Neural cell (in vitro differentiated cells): ENCODE data around the gene HDAC3. TPM values are rescaled to one million over a fixed set of nuclear protein-coding genes. Genes with fewer than 3 reads are reported as not detected.

Source experiments
- H2AFZ ChIP-seq: fragments of 200-600, 300-800 bp; sonication (generic), shearing (Covaris generic); 2 replicates; pipeline ENCODE4 v1.6.0; 2014; ENCODE audit warnings: low read depth, mild to moderate bottlenecking, antibody characterized with exemption, low read length, moderate library complexity
- H3F3A ChIP-seq: fragments of 200-600 bp; shearing (Covaris generic); 2 replicates; pipeline ENCODE4 v1.6.1; 2016; ENCODE audit warnings: mild to moderate bottlenecking, moderate library complexity, mixed read lengths, antibody characterized with exemption, low read length; ENCODE audit not compliant: insufficient read depth, poor library complexity, severe bottlenecking
- H3K27ac ChIP-seq: fragments of 200-600, 300-800 bp; sonication (generic), shearing (Covaris generic); 2 replicates; pipeline ENCODE4 v1.5.1; 2014; ENCODE audit warnings: mild to moderate bottlenecking, low read length, moderate library complexity
- H3K27me3 ChIP-seq: fragments of 300-800, 200-600 bp; sonication (generic), shearing (Covaris generic); 2 replicates; pipeline ENCODE4 v1.6.0; 2014; ENCODE audit warnings: mild to moderate bottlenecking, low read depth, low read length, moderate library complexity; ENCODE audit not compliant: insufficient read depth
- H3K36me3 ChIP-seq: fragments of 300-800, 200-600 bp; sonication (generic), shearing (Covaris generic); 2 replicates; pipeline ENCODE4 v1.5.1; 2014; ENCODE audit warnings: mild to moderate bottlenecking, antibody characterized with exemption, low read length, moderate library complexity; ENCODE audit not compliant: insufficient read depth
- H3K4me2 ChIP-seq: fragments of 300-800, 200-600 bp; sonication (generic), shearing (Covaris generic); 2 replicates; pipeline ENCODE4 v1.6.0; 2014; ENCODE audit warnings: mild to moderate bottlenecking, low read length
- H3K4me3 ChIP-seq: fragments of 300-800, 200-600 bp; sonication (generic), shearing (Covaris generic); 2 replicates; pipeline ENCODE4 v1.5.1; 2014; ENCODE audit warnings: mild to moderate bottlenecking, low read length, moderate library complexity
- H3K79me2 ChIP-seq: fragments of 200-600 bp; shearing (Covaris generic); replicated peaks from 2 replicates; pipeline ENCODE4 v1.6.0; 2014; ENCODE audit warnings: mild to moderate bottlenecking, low read length, moderate library complexity; ENCODE audit not compliant: insufficient read depth
- H3K9ac ChIP-seq: fragments of 300-800, 200-600 bp; sonication (generic), shearing (Covaris generic); 2 replicates; pipeline ENCODE4 v1.6.1; 2016; ENCODE audit warnings: mild to moderate bottlenecking, low read length, mixed read lengths
- H3K9me2 ChIP-seq: fragments of 200-600 bp; shearing (Covaris generic); 2 replicates; pipeline ENCODE4 v1.6.1; 2016; ENCODE audit warnings: mild to moderate bottlenecking, low read length, mixed read lengths; ENCODE audit not compliant: insufficient read depth
- H3K9me3 ChIP-seq: fragments of 200-600, 300-800 bp; sonication (generic), shearing (Covaris generic); 2 replicates; pipeline ENCODE4 v1.6.1; 2016; ENCODE audit warnings: mild to moderate bottlenecking, mixed run types, low read length, moderate library complexity, mixed read lengths
- H4K20me1 ChIP-seq: fragments of 200-600 bp; shearing (Covaris generic); 2 replicates; pipeline ENCODE4 v1.6.1; 2016; ENCODE audit warnings: mild to moderate bottlenecking, mixed run types; ENCODE audit not compliant: insufficient read depth
- EP300 ChIP-seq: fragments of 450-650 bp; conservative IDR thresholded peaks from 2 replicates; pipeline ENCODE4 v1.6.1; 2014; ENCODE audit warnings: antibody characterized with exemption, mild to moderate bottlenecking, moderate library complexity; ENCODE audit not compliant: poor library complexity, severe bottlenecking
- EZH2 ChIP-seq: fragments of 200-600, 300-800 bp; shearing (Covaris generic), sonication (generic); IDR thresholded peaks from 2 replicates; pipeline ENCODE4 v1.6.1; 2014; ENCODE audit warnings: antibody characterized with exemption, low read length, borderline replicate concordance, mild to moderate bottlenecking; ENCODE audit not compliant: insufficient read depth, poor library complexity, severe bottlenecking
- MXI1 ChIP-seq: fragments of 450-650 bp; conservative IDR thresholded peaks from 2 replicates; pipeline ENCODE4 v1.6.1; 2014; ENCODE audit warnings: antibody characterized with exemption, mild to moderate bottlenecking; ENCODE audit not compliant: poor library complexity, severe bottlenecking
- POLR2AphosphoS5 ChIP-seq: IDR thresholded peaks from 2 replicates; pipeline ENCODE4 v1.6.1; 2012
- RAD21 ChIP-seq: fragments of 450-650 bp; conservative IDR thresholded peaks from 2 replicates; pipeline ENCODE4 v1.6.1; 2014; ENCODE audit warnings: antibody characterized with exemption, mild to moderate bottlenecking, moderate library complexity
- SMC3 ChIP-seq: fragments of 450-650 bp; conservative IDR thresholded peaks from 2 replicates; pipeline ENCODE4 v1.6.1; 2014; ENCODE audit warnings: antibody characterized with exemption, mild to moderate bottlenecking, moderate library complexity; ENCODE audit not compliant: poor library complexity
- TAF1 ChIP-seq: IDR thresholded peaks from 2 replicates; pipeline ENCODE4 v1.6.1; 2012; ENCODE audit warnings: low read depth
- polyA plus RNA-seq: library from polyadenylated mRNA; depleted of rRNA; stranded (reverse); fragments of >200 nt; gene quantifications from 2 replicates; pipeline ENCODE4 v1.2.3, GENCODE V29; 2014
- TF ChIP-seq, protein P1 (sequence below): fragments of 450-650 bp; IDR thresholded peaks from 2 replicates; pipeline ENCODE4 v1.5.1; 2014; ENCODE audit warnings: antibody characterized with exemption, mild to moderate bottlenecking, moderate library complexity; ENCODE audit not compliant: poor library complexity, severe bottlenecking
- TF ChIP-seq, protein P2 (sequence below): IDR thresholded peaks from 2 replicates; pipeline ENCODE4 v1.6.1; 2012; ENCODE audit warnings: borderline replicate concordance

Gene HDAC3
- polyA plus RNA-seq, 1 donor from 2014 or later = 115 TPM

- TF ChIP-seq, protein P1, sequence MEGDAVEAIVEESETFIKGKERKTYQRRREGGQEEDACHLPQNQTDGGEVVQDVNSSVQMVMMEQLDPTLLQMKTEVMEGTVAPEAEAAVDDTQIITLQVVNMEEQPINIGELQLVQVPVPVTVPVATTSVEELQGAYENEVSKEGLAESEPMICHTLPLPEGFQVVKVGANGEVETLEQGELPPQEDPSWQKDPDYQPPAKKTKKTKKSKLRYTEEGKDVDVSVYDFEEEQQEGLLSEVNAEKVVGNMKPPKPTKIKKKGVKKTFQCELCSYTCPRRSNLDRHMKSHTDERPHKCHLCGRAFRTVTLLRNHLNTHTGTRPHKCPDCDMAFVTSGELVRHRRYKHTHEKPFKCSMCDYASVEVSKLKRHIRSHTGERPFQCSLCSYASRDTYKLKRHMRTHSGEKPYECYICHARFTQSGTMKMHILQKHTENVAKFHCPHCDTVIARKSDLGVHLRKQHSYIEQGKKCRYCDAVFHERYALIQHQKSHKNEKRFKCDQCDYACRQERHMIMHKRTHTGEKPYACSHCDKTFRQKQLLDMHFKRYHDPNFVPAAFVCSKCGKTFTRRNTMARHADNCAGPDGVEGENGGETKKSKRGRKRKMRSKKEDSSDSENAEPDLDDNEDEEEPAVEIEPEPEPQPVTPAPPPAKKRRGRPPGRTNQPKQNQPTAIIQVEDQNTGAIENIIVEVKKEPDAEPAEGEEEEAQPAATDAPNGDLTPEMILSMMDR = peak; percentile 60
- TF ChIP-seq SMC3 (no peak), RAD21 (no peak)
- no peaks in the 10 kb centered on the region for H3K27me3 ChIP-seq
- no peaks in the 10 kb centered on the region for H4K20me1 ChIP-seq
- H3K79me2 ChIP-seq = peaks cover 25% of the 10 kb centered on the region
- peak overlapping the region; percentile 77 for H3K27ac ChIP-seq
- no peaks in the 10 kb centered on the region for H3F3A ChIP-seq
- peak overlapping the region; percentile 83 for H3K4me3 ChIP-seq
- no peaks in the 10 kb centered on the region for H3K9me3 ChIP-seq
- no peaks in the 10 kb centered on the region for H3K9me2 ChIP-seq
- peak overlapping the region; percentile 88 for H3K9ac ChIP-seq
- peak overlapping the region; percentile 62 for H3K4me2 ChIP-seq
- H2AFZ ChIP-seq = peak overlapping the region; percentile 73
- peaks cover 2% of the 10 kb centered on the region for H3K36me3 ChIP-seq
Observed at GRCh38 chr5:141637767-141638419, 1.2 kb upstream of the HDAC3 start.

GRCh38 chr5:141637123-141637766, 596 bp upstream of the HDAC3 start:
- Histone ChIP-seq H3K9me2 (no peaks in the 10 kb centered on the region), H3K4me2 (peak overlapping the region; percentile 39), H3F3A (no peaks in the 10 kb centered on the region), H3K36me3 (peaks cover 8% of the 10 kb centered on the region), H3K4me3 (peak overlapping the region; percentile 83), H4K20me1 (no peaks in the 10 kb centered on the region), H3K79me2 (peaks cover 25% of the 10 kb centered on the region), H3K9me3 (no peaks in the 10 kb centered on the region), H3K27ac (peak overlapping the region; percentile 77), H3K27me3 (no peaks in the 10 kb centered on the region), H2AFZ (peak overlapping the region; percentile 73), H3K9ac (peak overlapping the region; percentile 88)
- TF ChIP-seq EP300 (peak; percentile 24), MXI1 (peak; percentile 76), POLR2AphosphoS5 (no peak), TAF1 (peak; percentile 12), RAD21 (no peak), EZH2 (no peak), SMC3 (no peak)
- TF ChIP-seq, protein P2, sequence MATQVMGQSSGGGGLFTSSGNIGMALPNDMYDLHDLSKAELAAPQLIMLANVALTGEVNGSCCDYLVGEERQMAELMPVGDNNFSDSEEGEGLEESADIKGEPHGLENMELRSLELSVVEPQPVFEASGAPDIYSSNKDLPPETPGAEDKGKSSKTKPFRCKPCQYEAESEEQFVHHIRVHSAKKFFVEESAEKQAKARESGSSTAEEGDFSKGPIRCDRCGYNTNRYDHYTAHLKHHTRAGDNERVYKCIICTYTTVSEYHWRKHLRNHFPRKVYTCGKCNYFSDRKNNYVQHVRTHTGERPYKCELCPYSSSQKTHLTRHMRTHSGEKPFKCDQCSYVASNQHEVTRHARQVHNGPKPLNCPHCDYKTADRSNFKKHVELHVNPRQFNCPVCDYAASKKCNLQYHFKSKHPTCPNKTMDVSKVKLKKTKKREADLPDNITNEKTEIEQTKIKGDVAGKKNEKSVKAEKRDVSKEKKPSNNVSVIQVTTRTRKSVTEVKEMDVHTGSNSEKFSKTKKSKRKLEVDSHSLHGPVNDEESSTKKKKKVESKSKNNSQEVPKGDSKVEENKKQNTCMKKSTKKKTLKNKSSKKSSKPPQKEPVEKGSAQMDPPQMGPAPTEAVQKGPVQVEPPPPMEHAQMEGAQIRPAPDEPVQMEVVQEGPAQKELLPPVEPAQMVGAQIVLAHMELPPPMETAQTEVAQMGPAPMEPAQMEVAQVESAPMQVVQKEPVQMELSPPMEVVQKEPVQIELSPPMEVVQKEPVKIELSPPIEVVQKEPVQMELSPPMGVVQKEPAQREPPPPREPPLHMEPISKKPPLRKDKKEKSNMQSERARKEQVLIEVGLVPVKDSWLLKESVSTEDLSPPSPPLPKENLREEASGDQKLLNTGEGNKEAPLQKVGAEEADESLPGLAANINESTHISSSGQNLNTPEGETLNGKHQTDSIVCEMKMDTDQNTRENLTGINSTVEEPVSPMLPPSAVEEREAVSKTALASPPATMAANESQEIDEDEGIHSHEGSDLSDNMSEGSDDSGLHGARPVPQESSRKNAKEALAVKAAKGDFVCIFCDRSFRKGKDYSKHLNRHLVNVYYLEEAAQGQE = no peak
- TF ChIP-seq, protein P1 = no peak
